SH-SY5Y (cell line): ENCODE data around the gene BSDC1.

Experiments
- GATA2 ChIP-seq: IDR thresholded peaks from 2 replicates; pipeline ENCODE4 v1.6.1; 2011; ENCODE audit warnings: mild to moderate bottlenecking, low read depth, low read length
- GATA3 ChIP-seq: IDR thresholded peaks from 2 replicates; pipeline ENCODE4 v1.6.1; 2011; ENCODE audit warnings: low read depth, mild to moderate bottlenecking, low read length, moderate library complexity

DNA sequence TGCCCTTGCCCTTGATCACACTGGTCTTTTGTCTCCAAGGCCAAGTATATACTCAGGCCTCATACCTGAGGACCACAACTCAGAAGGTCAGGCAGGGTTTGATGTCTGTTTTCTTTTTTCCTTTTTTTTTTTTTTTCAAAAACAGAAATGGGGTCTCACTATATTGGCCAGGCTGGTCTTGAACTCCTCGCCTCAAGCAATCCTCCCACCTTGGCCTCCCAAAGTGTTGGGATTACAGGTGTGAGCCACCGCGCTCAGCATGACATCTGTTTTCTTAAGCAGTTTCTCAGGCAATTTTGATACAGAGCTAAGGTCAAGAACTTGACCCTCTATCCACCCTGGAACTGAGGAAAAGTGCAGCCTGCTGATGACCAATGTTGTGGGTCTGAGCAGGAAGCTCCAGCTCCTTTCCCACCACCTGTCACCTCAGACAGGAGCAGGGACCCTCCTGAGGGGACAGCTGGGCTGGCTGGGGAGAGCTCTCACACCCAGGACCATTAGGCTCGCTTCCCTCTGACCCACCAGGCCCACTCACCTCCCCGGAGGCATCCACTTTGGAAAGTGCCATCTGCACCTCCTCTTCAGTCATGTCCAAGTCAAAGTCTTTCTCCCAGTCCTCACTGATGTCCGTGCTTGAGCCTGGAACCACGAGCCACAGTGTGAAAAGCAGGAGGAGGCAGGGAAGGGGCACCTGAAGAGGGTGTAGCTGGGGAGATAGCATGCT is 26.2 kb downstream of the BSDC1 start:
- no peak for TF ChIP-seq GATA2
- no peak for TF ChIP-seq GATA3
